HepG2 (cell line): ENCODE data around the gene SARNP. TPM values are rescaled to one million over a fixed set of nuclear protein-coding genes. Genes with fewer than 3 reads are reported as not detected.
"Not testable (repeated sequence)": the region's sequence is repeated elsewhere in the genome, so short reads cannot be mapped to it uniquely, and the experiment has no call there.

Experiments
- ATAC-seq: fragments of 200-7000 bp; cut with Tn5 transposase; 3 replicates; pipeline ENCODE4 v1.9.1; 2020; ENCODE audit warnings: mild to moderate bottlenecking, moderate library complexity
- BruUV-seq: library from RNA; stranded (reverse); fragments of 400-500 nt; replicated peaks from 2 replicates; lab custom pipeline; 2021; lab: Mats Ljungman, UMichigan
- CTCF ChIA-PET: fragments of 300-600 bp; formaldehyde crosslinking; extraction: SDS; loops from one replicate; lab custom pipeline; 2021; ENCODE audit warnings: low total read pairs, inconsistent platforms, low intra/inter-chr PET ratio; lab: Yijun Ruan, JAX
- POLR2A ChIA-PET: fragments of 350-600 bp; sonication (Branson Sonifier 250); formaldehyde crosslinking; loops from one replicate; lab custom pipeline; 2020; ENCODE audit warnings: antibody characterized with exemption, inconsistent platforms; lab: Yijun Ruan, JAX
- DNase-seq: peaks from one replicate; pipeline ENCODE4 v3.0.0-alpha.2; 2015; ENCODE audit warnings: low spot score
- FAIRE-seq: peaks from 3 replicates; lab custom pipeline; 2011; peaks lifted over from hg19 to GRCh38; lab: Jason Lieb, UNC
- H2AFZ ChIP-seq: one replicate; pipeline ENCODE4 v1.6.1; 2011; ENCODE audit warnings: low read length, inconsistent platforms
- H3K27ac ChIP-seq: fragments of 300-600 bp; 3 replicates; pipeline ENCODE4 v1.8.0; 2011; ENCODE audit warnings: mixed run types, mild to moderate bottlenecking, mixed read lengths, low read length, inconsistent platforms; ENCODE audit not compliant: insufficient read depth; ENCODE audit errors: extremely low read length
- H3K27me3 ChIP-seq, 2 experiments: fragments of 200-600 bp in 1 of 2; 2 replicates in 1 of 2; 3 replicates in 1 of 2; pipeline versions ENCODE4 v1.6.0 to v1.8.0; 2011; ENCODE audit warnings: low read length in 2 of 2, mild to moderate bottlenecking in 2 of 2, moderate library complexity in 2 of 2, inconsistent platforms in 1 of 2; ENCODE audit not compliant: insufficient read depth in 2 of 2, control insufficient read depth in 1 of 2
- H3K36me3 ChIP-seq, 2 experiments: fragments of 200-600 bp in 1 of 2; replicated peaks in 1 of 2; 2 replicates in 1 of 2; 3 replicates in 1 of 2; pipeline versions ENCODE4 v1.5.1 to v1.8.0; 2011; ENCODE audit warnings: low read length in 2 of 2, inconsistent platforms in 1 of 2; ENCODE audit not compliant: insufficient read depth in 2 of 2, control insufficient read depth in 1 of 2
- H3K4me1 ChIP-seq: 2 replicates; pipeline ENCODE4 v1.5.1; 2012; ENCODE audit warnings: low read length, inconsistent platforms; ENCODE audit not compliant: insufficient read depth
- H3K4me2 ChIP-seq: 2 replicates; pipeline ENCODE4 v1.6.0; 2011; ENCODE audit warnings: low read depth, low read length, inconsistent platforms
- H3K4me3 ChIP-seq, 3 experiments: fragments of 200-600 bp in 1 of 3; sonication (generic), shearing (Covaris generic) in 1 of 3; replicated peaks in 1 of 3; 2 replicates each; pipeline ENCODE4 v1.5.1; 2011 to 2016; ENCODE audit warnings: low read length in 3 of 3, inconsistent platforms in 2 of 3, low read depth in 2 of 3, mild to moderate bottlenecking in 2 of 3, control low read depth in 1 of 3, mixed read lengths in 1 of 3; ENCODE audit not compliant: insufficient read depth in 1 of 3
- H3K79me2 ChIP-seq: one replicate; pipeline ENCODE4 v1.6.1; 2011; ENCODE audit warnings: low read length, inconsistent platforms; ENCODE audit not compliant: insufficient read depth
- H3K9ac ChIP-seq: 2 replicates; pipeline ENCODE4 v1.6.0; 2011; ENCODE audit warnings: mild to moderate bottlenecking, low read depth, low read length, inconsistent platforms; ENCODE audit not compliant: insufficient read depth
- H3K9me3 ChIP-seq: 2 replicates; pipeline ENCODE4 v1.5.1; 2012; ENCODE audit warnings: mild to moderate bottlenecking, low read length
- H4K20me1 ChIP-seq: 2 replicates; pipeline ENCODE4 v1.6.0; 2011; ENCODE audit warnings: inconsistent platforms, mild to moderate bottlenecking, low read length, moderate library complexity; ENCODE audit not compliant: insufficient read depth
- ATRX ChIP-seq: sonication (generic); formaldehyde crosslinking; IDR thresholded peaks from 2 replicates; pipeline ENCODE4 v1.4.0; 2020; ENCODE audit warnings: missing genetic modification reagents, borderline replicate concordance
- BCL3 ChIP-seq: sonication (generic); formaldehyde crosslinking; IDR thresholded peaks from 2 replicates; pipeline ENCODE4 v1.5.1; 2020; ENCODE audit warnings: mild to moderate bottlenecking, missing genetic modification reagents, moderate library complexity
- CENPT ChIP-seq: sonication (generic); formaldehyde crosslinking; IDR thresholded peaks from 2 replicates; pipeline ENCODE4 v1.8.0; 2022; ENCODE audit warnings: low read depth, mild to moderate bottlenecking, moderate library complexity, missing genetic modification reagents
- HIVEP1 ChIP-seq: sonication (generic); formaldehyde crosslinking; IDR thresholded peaks from 2 replicates; pipeline ENCODE4 v1.4.0; 2020; ENCODE audit warnings: mild to moderate bottlenecking, missing genetic modification reagents
- MED8 ChIP-seq: sonication (generic); formaldehyde crosslinking; IDR thresholded peaks from 2 replicates; pipeline ENCODE4 v1.8.1; 2023; ENCODE audit warnings: mild to moderate bottlenecking, missing genetic modification reagents; ENCODE audit not compliant: insufficient replicate concordance
- SKI ChIP-seq: fragments of 450-650 bp; IDR thresholded peaks from one replicate; pipeline ENCODE4 v1.6.1; 2018; ENCODE audit warnings: mild to moderate bottlenecking; ENCODE audit not compliant: partially characterized antibody
- ZBTB38 ChIP-seq: sonication (generic); formaldehyde crosslinking; IDR thresholded peaks from 2 replicates; pipeline ENCODE4 v1.5.1; 2020; ENCODE audit warnings: mild to moderate bottlenecking, missing genetic modification reagents
- ZKSCAN5 ChIP-seq: sonication (generic); formaldehyde crosslinking; IDR thresholded peaks from 2 replicates; pipeline ENCODE4 v1.5.1; 2020; ENCODE audit warnings: mild to moderate bottlenecking, missing genetic modification reagents
- ZNF34 ChIP-seq: sonication (generic); formaldehyde crosslinking; IDR thresholded peaks from 2 replicates; pipeline ENCODE4 v1.4.0; 2020; ENCODE audit warnings: mild to moderate bottlenecking, missing genetic modification reagents, borderline replicate concordance
- WGBS: methylation state at CpG from one replicate; pipeline ENCODE4 v1.1.6; 2017; ENCODE audit warnings: low lambda C conversion rate; 5-methylcytosine and 5-hydroxymethylcytosine counted together
- in situ Hi-C: cut with HindIII; loops from 2 replicates; pipeline ENCODE4 v1.10.0; 2017; ENCODE audit warnings: low pct_unique_long_range_greater_than_20kb; ENCODE audit not compliant: extremely low pct_ligation_motif_present
- intact Hi-C: fragments of 100-400 bp; cut with micrococcal nuclease; formaldehyde crosslinking; loops from one replicate; pipeline ENCODE4 v1.10.0; 2022; ENCODE audit not compliant: unreplicated experiment
- polyA plus RNA-seq, 8 experiments: library from polyadenylated mRNA; depleted of rRNA in 3 of 8; stranded (reverse) in 7 of 8; unstranded in 1 of 8; fragments of >200 nt; fragmentation: Illumina TruSeq in 4 of 8; extraction: Trizol in 4 of 8; gene quantifications; 2 replicates each; pipeline versions ENCODE4 v1.2.1 to v1.2.3, GENCODE V29; 2011 to 2016; ENCODE audit warnings: low read depth in 4 of 8, missing spikeins in 1 of 8, mixed read lengths in 1 of 8; ENCODE audit not compliant: insufficient read depth in 1 of 8
- total RNA-seq, 5 experiments: library from RNA; depleted of rRNA; stranded (reverse); fragments of >200 nt; fragmentation: Illumina TruSeq; extraction: Trizol; gene quantifications; 2 replicates each; pipeline ENCODE4 v1.2.3, GENCODE V29; 2016; ENCODE audit warnings: low read depth in 1 of 5
- TF ChIP-seq, protein P1 (sequence below): sonication (generic); formaldehyde crosslinking; IDR thresholded peaks from 2 replicates; pipeline ENCODE4 v1.4.0; 2020; ENCODE audit warnings: mild to moderate bottlenecking, missing genetic modification reagents
- TF ChIP-seq, protein P2 (sequence below), 2 experiments: sonication (generic) in 1 of 2; formaldehyde crosslinking in 1 of 2; IDR thresholded peaks; 2 replicates each; pipeline versions ENCODE4 v1.5.1 to v1.6.1; 2011 to 2020; ENCODE audit warnings: borderline replicate concordance in 1 of 2, low read depth in 1 of 2, low read length in 1 of 2, mild to moderate bottlenecking in 1 of 2, missing genetic modification reagents in 1 of 2, moderate library complexity in 1 of 2

The SARNP gene
- total and polyA plus RNA-seq, 2 of the 13 experiments (the other 11 are each of a cell fraction or from before 2014, with no cell fraction given), result 59.0 to 95.4 TPM

- H3K4me2 ChIP-seq, POLR2A ChIA-PET, in situ Hi-C loops, H2AFZ ChIP-seq, H3K79me2 ChIP-seq, H3K9ac ChIP-seq, BruUV-seq, H4K20me1 ChIP-seq, H3K36me3 ChIP-seq, H3K27me3 ChIP-seq, intact Hi-C loops, H3K4me1 ChIP-seq, CTCF ChIA-PET, ATAC-seq, DNase-seq, H3K9me3 ChIP-seq, H3K4me3 ChIP-seq, FAIRE-seq, H3K27ac ChIP-seq: not testable (repeated sequence)
- WGBS, result 66% methylated on average over 12 of the region's 13 CpGs
Observed at GRCh38 chr12:55862931-55863330, 45.4 kb upstream of the SARNP start.

DNA sequence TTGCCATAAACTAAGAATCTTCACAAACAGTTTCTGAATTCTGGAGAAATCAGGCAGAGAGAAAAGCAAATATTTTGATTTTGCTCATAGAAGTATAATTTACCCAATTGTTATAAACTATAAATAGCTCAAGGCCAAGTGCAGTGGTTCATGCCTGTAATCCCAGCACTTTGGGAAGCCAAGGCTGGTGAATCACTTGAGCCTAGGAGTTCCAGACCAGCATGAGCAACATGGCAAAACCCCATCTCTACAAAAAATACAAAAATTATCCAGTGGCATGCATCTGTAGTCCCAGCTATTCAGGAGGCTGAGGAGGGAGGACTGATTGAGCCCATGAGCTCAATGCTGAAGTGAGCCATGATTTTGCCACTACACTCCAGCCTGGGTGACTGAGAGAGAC is 44.8 kb upstream of the SARNP start:
- Histone ChIP-seq H3K79me2 (no peaks in the 10 kb centered on the region), H3K4me2 (no peak overlapping the region), H3K36me3 (no peaks in the 10 kb centered on the region), H3K9ac (no peak overlapping the region), H3K4me1 (no peaks in the 10 kb centered on the region), H3K27me3 (0 out of 5 replicates have a peak, but pooled peaks cover 0 to 3% of the 10 kb centered on the region in 2 experiments), H3K27ac (no peak overlapping the region), H3K9me3 (peaks cover 4% of the 10 kb centered on the region; the same call in 1 of the 2 replicates), H3K4me3 (no peak overlapping the region), H4K20me1 (no peaks in the 10 kb centered on the region), H2AFZ (no peak overlapping the region)
- DNase-seq (no peak), ATAC-seq (no peak), FAIRE-seq (no peak)
- ChIA-PET CTCF (no interaction called here), POLR2A (no interaction called here)
- BruUV-seq, result no TSS peak
- intact Hi-C loops (no loop called here), in situ Hi-C loops (no loop called here)
- TF ChIP-seq ZNF34 (CRISPR knock-in tag) (no peak), MED8 (no peak), ATRX (CRISPR knock-in tag) (no peak), BCL3 (CRISPR knock-in tag) (no peak), ZBTB38 (CRISPR knock-in tag) (no peak), CENPT (CRISPR knock-in tag) (no peak), SKI (no peak), ZKSCAN5 (CRISPR knock-in tag) (no peak), HIVEP1 (no peak)
- TF ChIP-seq, protein P1, sequence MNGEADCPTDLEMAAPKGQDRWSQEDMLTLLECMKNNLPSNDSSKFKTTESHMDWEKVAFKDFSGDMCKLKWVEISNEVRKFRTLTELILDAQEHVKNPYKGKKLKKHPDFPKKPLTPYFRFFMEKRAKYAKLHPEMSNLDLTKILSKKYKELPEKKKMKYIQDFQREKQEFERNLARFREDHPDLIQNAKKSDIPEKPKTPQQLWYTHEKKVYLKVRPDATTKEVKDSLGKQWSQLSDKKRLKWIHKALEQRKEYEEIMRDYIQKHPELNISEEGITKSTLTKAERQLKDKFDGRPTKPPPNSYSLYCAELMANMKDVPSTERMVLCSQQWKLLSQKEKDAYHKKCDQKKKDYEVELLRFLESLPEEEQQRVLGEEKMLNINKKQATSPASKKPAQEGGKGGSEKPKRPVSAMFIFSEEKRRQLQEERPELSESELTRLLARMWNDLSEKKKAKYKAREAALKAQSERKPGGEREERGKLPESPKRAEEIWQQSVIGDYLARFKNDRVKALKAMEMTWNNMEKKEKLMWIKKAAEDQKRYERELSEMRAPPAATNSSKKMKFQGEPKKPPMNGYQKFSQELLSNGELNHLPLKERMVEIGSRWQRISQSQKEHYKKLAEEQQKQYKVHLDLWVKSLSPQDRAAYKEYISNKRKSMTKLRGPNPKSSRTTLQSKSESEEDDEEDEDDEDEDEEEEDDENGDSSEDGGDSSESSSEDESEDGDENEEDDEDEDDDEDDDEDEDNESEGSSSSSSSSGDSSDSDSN (CRISPR knock-in tag), result no peak
- TF ChIP-seq, protein P2, sequence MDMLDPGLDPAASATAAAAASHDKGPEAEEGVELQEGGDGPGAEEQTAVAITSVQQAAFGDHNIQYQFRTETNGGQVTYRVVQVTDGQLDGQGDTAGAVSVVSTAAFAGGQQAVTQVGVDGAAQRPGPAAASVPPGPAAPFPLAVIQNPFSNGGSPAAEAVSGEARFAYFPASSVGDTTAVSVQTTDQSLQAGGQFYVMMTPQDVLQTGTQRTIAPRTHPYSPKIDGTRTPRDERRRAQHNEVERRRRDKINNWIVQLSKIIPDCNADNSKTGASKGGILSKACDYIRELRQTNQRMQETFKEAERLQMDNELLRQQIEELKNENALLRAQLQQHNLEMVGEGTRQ (IDR thresholded peaks at IDR 0.05; ENCODE audit: low read depth, low read length), result no peak
- TF ChIP-seq, protein P2 (CRISPR knock-in tag; IDR thresholded peaks at IDR 0.05; ENCODE audit: borderline replicate concordance), result no peak
